HG02759 (cell line): ENCODE measurements around the gene JAKMIP2.
"Not testable (repeated sequence)": the region's sequence is repeated elsewhere in the genome, so short reads cannot be mapped to it uniquely, and the experiment has no call there.

Experiments
- ATAC-seq: cut with Tn5 transposase; IDR thresholded peaks from one replicate; pipeline ENCODE4 v1.9.1; 2021; ENCODE audit warnings: mild to moderate bottlenecking, moderate library complexity; ENCODE audit not compliant: unreplicated experiment

The JAKMIP2 gene

DNA sequence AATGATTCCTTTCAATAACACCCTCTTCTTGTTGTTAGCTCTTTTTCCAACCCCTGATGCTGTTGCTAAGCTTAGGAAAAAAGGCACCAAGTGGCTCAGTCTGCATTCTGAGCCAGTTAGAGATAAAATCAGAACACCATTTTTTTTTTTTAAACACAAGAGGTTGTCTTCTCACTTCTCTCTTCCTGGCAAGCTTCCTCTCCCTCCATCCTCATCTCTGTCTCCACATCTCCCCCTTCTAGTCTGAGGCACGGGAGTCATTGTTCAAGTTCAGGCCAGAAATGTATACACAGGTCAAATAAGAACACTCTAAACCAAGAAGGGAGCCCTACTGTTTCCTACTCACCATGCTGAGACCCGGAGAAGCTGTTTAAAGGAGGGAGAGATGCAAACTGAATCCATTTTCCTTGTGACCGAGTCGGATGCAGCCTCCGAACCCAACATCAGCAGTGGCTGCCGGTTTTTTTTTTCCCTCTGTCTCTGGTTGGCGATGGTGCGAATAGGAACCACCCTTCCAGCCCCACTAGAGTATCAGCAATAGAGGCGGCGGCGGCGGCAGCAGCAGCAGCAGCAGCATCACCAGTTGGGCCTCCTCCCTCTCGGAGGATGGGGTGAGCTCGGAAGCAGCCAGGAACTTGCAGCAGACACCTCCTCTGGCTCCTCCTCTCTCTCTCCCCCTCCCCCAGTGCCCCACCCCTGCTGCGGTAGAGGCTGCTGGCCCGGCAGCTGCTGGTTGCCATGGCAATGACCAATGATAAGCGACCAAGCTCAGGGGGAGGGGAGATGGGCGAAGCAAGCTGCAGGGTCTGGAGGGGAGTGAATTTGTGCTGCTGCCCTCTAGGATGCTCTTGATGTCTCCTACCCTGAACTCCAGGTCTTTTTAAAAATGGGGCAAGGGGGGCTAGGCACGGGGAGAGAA is at the start of gene JAKMIP2:
JAKMIP2 (minus strand) TSS at position 619 of the 919 bp plus-strand sequence. CDS start 110,922 bp downstream, outside the sequence.
- peak; percentile 85 for ATAC-seq

DNA sequence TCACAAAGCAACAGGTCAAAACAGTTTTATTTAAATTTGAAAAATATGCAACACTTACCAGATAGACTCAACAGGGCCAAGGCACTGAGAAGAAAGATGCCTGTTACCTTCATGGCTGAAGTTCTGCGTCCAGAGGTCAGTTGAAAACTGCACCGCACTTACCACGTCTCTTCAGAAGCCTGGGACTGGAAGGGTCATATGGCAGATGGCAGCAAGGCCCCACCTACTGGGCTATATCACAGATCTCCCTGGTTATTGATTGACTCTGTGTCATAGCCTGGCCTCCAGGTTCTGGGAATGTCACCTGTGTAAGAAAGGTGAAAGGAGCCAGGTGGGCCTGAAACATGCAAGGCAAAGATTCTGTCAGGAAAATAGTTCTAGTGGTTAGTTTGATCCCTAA is 48.9 kb upstream of the JAKMIP2 start, which contains the start of gene SPINK1:
SPINK1 (minus strand) TSS at position 207 of the 400 bp plus-strand sequence; CDS start at position 113, 94 bp downstream.
- ATAC-seq = no peak

DNA sequence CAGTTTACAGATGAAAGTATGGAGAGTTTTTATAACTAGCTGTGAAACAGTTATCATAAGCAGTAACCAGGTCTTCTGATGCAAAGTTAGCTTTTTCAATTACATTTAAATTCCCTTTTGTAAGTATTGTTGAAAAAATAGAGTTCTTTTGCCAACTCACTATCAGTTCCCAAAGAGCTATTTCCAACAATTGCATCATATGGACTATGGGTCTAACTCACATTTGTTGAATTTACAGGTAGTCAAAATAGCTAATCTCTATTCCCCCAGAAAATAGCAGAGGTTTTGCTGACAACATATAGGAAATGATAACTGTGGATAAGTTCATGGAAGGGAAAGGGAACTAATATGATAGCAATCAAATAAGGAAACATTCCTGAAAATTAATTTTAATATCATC is 47.5 kb upstream of the JAKMIP2 start:
- no peak for ATAC-seq

DNA sequence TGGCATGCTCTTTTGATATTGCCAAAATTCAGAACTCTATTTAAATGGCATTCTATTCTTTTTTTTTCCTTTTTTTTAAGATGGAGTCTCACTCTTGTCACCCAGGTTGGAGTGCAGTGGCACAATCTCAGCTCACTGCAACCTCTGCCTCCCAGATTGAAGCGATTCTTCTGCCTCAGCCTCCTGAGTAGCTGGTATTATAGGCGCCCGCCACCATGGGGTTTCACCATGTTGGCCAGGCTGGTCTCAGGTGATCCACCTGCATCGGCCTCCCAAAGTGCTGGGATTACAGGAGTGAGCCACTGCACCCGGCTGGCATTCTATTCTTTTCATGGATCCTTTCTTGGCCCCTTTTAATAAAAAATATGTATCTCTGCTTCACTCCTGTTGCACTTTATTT is 44.5 kb upstream of the JAKMIP2 start:
- not testable (repeated sequence) for ATAC-seq

DNA sequence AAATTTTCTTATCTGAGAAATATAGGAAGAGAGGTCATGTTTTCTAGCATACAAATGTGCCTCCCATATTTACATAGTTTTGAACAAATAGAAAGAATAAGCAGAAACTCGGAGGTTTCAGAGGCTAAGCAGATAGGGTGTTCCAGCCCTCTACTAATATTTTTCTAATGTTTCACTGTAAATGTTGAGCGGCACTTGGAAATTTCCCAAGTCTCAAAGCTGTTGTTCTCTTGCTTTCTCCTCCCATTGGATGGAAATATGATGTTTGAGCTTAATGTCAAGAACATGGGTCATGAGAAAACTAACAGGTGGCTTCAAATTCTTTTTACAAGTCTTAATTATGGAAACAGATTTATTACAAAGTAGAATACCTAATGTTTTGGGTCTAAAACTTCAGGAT is 43.8 kb upstream of the JAKMIP2 start:
- ATAC-seq = no peak

DNA sequence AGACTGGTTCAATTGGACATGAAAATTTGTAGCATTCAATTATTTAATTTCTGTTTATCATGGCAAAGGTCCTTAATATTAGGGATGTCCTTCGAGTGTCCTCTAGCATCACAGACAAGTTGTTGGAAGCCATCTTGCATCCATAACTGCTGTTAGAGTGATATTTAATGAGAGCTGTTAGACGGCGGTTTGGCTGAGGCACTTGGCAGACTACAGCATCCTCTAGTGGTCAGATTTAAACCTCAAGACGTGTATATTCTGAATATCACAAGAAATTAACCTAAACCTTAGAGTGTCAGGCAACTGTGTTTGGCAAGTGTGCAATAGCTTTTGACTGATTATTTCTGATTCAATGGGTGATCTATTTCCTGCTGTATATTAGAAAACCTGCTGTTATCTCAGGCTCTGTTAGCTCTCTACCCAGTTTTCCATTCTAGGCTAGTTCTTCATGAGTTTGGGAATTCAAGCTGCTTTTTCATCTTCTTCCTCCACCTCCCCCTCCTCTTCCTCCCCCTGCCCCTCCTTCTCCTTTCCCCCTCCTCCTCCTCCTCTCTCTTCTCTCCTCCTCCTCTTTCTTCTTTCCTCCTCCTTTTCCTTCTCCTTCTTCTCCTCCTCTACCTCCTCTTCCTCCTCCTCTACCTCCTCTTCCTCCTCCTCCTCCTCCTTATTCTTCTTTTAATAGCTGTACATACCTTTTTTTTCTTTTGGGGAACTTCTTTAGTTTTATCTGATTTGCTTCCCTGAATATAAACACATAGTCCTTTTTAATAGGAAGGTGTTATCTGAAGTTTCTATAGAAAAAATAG is 40.4 kb upstream of the JAKMIP2 start:
- peak; percentile 94 for ATAC-seq

DNA sequence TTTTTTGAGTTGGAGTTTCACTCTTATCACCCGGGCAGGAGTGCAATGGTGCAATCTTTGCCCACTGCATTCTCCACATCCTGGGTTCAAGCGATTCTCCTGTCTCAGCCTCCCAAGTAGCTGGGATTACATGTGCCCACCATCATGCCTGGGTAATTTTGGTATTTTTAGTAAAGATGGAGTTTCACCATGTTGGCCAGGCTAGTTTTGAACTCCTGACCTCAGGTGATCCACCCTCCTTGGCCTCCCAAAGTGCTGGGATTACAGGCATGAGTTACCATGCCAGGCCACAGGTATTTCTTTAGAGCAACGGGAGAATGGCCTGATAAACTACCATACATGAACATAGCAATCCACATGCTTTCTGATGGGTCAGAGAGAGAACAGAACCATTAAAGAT is 39.7 kb upstream of the JAKMIP2 start:
- ATAC-seq = peak; percentile 6

DNA sequence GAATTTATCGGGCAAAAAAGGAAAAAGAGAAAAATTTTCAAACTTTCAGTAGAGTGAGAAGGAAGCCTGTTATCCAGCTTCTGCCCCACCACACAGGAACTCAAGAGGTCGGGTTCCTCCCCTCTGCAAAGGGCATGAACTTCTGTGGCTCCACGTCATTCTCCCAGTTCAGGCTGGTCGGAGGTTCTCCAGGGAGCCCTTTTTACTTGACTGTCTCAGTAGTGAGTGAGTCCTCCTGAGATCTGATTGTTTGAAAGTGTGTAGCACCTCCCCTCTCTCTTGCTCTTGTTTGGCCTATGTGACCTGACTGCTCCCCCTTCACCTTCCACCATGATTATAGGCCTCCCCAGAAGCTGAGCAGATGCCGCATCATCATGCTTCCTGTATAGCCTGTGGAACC is 39.2 kb upstream of the JAKMIP2 start:
- ATAC-seq = no peak

DNA sequence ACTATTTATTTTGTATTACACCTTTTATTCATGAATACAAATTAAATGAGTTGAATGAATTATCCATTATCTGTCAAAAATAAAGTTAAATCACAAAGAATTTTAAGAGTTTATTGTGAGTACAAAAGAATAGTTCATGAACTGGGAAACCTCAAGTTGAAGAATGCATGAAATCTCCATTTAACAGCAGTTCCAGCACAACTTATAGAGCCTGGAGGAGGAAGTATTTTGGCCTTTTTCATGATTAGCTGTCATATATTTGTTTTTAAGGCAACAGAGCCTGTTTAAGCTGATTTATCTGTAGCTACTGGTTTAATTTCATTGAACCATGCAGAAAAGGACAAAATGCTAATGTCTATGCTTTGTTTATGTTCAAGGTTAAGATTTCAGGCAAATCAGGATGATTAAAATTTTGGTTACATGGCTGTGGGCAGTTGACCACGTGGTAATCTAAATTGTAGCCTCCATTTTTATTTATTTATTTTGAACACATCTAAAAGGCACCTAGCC is 36.8 kb upstream of the JAKMIP2 start:
- no peak for ATAC-seq

DNA sequence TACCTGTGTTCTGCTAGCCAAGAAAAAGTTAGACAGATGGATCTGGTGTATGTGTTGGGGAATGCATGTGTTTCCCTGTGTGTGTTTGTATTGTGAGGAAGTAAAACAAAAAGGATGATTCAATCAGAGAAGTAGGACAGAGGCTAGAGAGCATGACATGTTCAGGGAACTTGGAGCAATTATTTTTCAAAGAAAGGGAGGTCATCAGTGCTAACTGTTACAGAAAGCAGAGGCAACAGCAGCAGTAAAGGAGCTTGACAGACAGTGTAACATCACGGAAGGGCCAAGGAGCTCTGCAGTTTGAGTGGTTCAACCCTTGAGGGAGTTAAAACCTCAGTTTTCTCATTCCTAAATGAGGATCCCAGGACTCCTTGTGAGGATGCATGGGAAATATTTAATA is 35.8 kb upstream of the JAKMIP2 start:
- no peak for ATAC-seq

DNA sequence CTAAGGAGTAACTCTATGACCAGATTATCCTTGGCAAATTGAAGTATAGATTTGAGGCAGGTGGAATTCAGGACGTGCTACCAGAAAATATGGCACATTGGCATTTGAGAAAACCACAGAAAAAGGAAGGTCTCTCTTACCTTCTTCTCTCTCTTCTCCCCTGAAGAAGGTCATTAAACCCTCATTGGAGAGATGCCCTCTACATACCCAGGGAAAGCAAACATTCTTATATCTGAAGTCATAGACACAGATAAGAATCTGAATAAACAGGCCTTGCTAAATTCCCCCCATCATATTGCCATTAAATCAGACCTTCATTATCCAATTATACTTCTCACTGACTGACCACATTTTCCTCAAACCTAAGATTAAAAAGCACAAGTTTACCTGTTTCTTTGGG is 31.2 kb upstream of the JAKMIP2 start:
- no peak for ATAC-seq

DNA sequence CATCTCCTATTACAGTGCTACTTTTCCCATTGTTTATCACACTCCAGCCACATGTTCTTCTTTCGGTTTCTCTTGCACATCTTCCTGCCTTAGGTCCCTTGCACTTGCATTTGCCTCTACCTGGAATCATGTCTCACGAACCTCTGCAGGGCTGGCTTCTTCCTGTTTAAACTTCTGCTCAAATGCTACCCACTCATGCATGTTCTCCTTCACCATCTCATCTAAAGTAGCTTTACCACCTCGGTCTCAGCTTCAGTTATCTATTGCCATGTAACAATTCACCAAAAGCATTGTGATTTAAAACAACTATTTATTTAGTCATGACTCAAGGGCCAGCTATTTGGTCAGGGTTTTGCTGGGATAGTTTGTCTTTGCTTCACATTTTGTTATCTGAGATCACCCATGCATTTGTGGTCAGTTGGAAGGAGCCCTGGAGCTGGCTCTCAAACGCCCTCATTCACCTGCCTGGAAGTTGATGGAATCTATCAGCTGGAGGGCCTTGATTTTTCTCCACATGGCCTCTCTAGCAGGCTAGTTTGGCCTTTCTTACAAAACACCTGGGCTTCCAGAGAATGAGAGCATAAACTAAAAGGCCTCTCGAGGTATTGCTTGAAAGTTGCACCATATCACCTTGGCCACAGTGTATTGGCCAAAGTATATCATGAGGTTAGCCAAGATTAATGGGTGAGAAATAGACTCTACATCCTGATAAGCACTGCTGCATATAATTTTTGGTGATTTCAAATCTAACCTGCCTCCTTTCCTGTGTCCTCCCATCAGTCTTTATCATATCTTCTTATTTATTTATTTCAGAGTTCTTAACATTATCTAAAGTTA is 27.5 kb upstream of the JAKMIP2 start:
- no peak for ATAC-seq

DNA sequence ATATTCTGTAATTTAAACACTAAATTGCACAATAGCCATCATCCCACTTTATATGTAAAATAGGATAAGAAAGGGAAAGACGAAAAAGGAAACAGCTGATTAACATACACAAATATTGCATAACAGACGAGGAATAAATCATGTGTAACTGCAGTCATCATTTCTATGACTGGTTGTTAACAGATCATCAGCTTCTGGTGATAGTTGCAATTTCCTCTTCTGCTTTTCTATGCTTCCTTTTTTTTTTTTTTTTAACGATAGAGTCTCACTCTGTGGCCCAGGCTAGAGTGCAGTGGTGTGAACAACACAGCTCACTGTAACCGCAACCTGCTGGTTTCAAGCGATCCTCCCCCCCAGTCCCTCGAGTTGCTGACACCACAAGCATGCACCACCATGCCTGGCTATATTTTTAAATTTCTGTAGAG is 22.5 kb upstream of the JAKMIP2 start:
- peak; percentile 84 for ATAC-seq

DNA sequence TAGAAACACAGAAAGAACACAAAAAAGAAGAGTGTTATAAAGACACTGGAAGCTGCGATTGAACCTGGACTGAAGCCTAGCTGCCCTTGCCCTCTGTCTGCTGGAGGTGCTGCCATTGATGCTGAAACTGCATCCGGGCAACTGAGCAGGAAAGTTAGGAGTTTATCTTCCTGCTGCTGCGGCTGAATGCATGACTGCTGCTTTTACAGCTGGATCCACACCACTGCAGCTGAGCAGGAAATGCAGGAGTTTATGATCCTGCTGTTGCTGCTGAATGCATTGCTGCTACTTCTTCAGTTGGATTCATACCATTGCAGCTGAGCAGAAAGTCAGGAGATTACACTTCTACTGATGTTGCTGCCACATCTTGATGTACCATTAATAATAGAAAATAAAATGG is 21.8 kb upstream of the JAKMIP2 start:
- no peak for ATAC-seq

DNA sequence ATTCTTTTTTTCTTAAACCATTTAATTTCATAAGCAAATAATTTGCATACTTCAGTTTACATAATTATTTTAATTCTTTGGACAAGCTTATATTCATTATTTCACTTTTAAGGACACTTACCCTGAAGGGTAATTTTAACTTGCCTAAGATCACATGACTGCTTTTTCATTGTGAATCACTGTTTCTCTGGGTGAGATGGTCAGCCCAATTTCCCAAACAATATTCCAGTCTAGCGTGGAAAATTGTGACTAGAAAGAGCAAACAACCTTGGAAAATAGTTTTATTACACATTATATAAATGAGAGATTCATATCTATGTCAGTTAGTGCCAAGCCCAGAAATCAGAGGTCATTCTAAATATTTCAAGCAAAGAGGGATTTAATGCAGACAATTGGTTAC is 21.4 kb upstream of the JAKMIP2 start:
- no peak for ATAC-seq

DNA sequence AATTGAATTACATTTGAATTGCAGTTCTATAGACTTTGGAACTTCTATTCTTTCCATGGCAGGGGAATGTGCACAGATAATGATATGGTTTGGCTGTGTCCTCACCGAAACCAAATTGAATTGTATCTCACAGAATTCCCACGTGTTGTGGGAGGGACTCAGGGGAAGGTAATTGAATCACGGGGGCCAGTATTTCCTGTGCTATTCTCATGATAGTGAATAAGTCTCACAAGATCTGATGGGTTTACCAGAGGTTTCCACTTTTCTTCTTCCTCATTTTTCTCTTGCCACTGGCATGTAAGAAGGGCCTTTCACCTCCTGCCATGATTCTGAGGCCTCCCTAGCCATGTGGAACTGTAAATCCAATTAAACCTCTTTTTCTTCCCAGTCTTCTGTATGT is 20.6 kb upstream of the JAKMIP2 start:
- ATAC-seq = not testable (repeated sequence)

DNA sequence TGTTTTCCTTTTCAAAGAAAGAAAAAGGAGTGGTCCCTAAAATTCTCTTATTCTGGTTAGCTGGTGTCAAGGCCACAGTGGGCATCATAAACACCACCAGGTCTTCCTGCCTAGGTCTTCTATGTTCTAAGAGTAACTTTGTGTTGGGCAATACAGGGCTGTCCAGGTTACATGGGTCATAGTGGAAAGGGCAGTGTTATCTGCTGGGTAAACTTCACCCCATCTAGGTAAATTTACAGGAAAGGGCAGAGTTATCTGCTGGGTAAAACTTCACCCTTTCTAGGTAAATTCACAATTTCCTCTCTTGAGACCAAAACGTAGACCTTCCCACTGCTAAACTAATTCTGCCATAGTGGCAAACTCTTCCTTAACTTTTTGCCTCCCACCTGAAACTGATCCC is 18.9 kb upstream of the JAKMIP2 start:
- no peak for ATAC-seq

DNA sequence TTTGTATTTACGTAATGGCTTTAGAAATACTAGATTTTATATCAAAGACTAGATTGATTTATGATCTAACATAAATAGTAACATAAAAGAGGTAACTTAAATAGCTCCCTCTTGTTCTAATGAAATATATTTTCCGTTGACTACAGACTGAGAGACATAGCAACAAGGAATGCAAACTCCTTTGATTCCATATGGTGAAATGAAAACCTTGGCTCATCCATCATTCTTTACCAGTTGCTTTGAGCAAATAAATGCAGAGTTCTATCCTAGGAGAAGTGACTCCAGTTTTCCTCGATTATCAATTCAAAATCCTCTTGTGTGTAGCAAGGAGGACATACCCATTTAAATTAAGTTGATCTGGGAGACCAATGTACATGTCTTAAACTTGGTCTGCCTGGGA is 18.0 kb upstream of the JAKMIP2 start:
- ATAC-seq = no peak

DNA sequence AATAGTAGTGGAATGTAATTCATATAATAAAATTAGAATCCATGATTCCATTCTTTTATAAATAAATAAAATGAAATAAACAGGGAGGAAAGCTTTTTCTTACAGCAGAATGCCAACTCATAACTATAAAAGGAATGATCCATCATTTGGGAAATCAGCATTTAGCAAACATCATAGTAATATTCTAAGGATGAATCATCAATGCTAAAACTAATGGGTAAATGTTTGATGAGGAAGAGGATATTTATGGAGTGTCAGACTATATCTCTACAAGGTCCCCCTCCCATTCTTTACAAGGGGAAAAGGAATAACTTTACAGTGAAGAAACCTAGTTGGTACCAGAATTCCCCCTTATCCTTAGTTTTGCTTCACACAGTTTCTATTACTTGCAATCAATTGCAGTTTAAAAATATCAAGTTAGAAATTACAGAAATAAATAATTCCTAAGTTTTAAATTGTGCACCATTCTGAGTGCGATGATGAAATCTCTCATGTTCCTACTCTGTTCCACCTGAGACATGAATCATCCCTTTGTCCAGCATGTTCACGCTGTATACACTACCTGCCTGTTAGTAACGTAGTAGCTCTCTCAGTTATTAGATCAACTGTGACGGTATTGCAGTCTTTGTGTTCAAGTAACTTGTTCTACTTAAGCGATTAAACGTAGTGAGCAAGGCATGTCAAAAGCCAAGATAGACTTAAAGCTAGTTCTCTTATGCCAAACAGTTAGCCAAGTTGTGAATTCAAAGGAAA is 14.2 kb upstream of the JAKMIP2 start:
- no peak for ATAC-seq

DNA sequence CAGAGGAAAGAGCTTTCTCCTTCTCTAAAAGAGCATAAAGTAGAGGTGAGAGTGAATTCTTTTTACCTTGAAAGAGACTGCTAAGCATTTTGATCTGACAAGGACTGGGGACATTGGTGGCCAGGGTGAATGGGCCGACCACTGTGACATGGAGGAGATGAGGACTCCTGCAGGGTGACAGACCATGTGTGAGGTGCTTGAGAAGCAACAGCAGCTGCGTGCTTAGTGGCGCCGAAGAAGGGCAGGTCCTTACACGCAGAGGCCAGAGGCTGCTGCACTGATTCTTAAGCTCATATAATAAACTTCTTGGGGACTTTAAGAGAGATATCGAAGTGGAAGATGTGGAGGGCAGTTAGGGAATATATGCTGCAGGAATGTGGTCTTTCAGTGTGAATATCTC is 8.7 kb upstream of the JAKMIP2 start:
- no peak for ATAC-seq
